ENCODE results near the gene NCS1.

NCS1 gene

GRCh38 chr9:130235558-130236435 lies 63.6 kb downstream of the NCS1 start:
- peak; percentile 72 for DNase-seq (ENCODE audit: low read depth, low spot score)
- in situ Hi-C loops (cut with HindIII; ENCODE audit: low sequenced_read_pairs): no loop called here
- peak; percentile 99 for TF ChIP-seq CTCF (IDR thresholded peaks at IDR 0.05; ENCODE audit: low read depth, low read length)
- H3K4me3 ChIP-seq (ENCODE audit: low read depth, low read length): no peak overlapping the region

- in situ Hi-C loops (cut with HindIII; ENCODE audit: low sequenced_read_pairs): no loop called here
- TF ChIP-seq CTCF (IDR thresholded peaks at IDR 0.05; ENCODE audit: low read depth, low read length): no peak
- no peak for DNase-seq (ENCODE audit: low read depth, low spot score)
- H3K4me3 ChIP-seq (ENCODE audit: low read depth, low read length): no peak overlapping the region
Measured at GRCh38 chr9:130236436-130236985, 64.3 kb downstream of the NCS1 start.

- in situ Hi-C loops (cut with HindIII; ENCODE audit: low sequenced_read_pairs): no loop called here
- TF ChIP-seq CTCF (IDR thresholded peaks at IDR 0.05; ENCODE audit: low read depth, low read length): no peak
- DNase-seq (ENCODE audit: low read depth, low spot score): no peak
- H3K4me3 ChIP-seq (ENCODE audit: low read depth, low read length): no peak overlapping the region
Measured at GRCh38 chr9:130237076-130237475, 64.9 kb downstream of the NCS1 start.

GRCh38 chr9:130237763-130238524 lies 65.7 kb downstream of the NCS1 start:
- H3K4me3 ChIP-seq (ENCODE audit: low read depth, low read length): no peak overlapping the region
- no peak for DNase-seq (ENCODE audit: low read depth, low spot score)
- in situ Hi-C loops (cut with HindIII; ENCODE audit: low sequenced_read_pairs): no loop called here
- no peak for TF ChIP-seq CTCF (IDR thresholded peaks at IDR 0.05; ENCODE audit: low read depth, low read length)

GRCh38 chr9:130239363-130239695 lies 67.1 kb downstream of the NCS1 start:
- TF ChIP-seq CTCF (IDR thresholded peaks at IDR 0.05; ENCODE audit: low read depth, low read length): no peak
- in situ Hi-C loops (cut with HindIII; ENCODE audit: low sequenced_read_pairs): no loop called here
- DNase-seq (ENCODE audit: low read depth, low spot score): no peak
- H3K4me3 ChIP-seq (ENCODE audit: low read depth, low read length): no peak overlapping the region

GRCh38 chr9:130239741-130240241 lies 67.6 kb downstream of the NCS1 start:
- no peak overlapping the region for H3K4me3 ChIP-seq (ENCODE audit: low read depth, low read length)
- in situ Hi-C loops (cut with HindIII; ENCODE audit: low sequenced_read_pairs): no loop called here
- no peak for DNase-seq (ENCODE audit: low read depth, low spot score)
- TF ChIP-seq CTCF (IDR thresholded peaks at IDR 0.05; ENCODE audit: low read depth, low read length): no peak

All from astrocyte of the spinal cord (primary cell).